ENCODE results near the gene TMEM141.

DNA sequence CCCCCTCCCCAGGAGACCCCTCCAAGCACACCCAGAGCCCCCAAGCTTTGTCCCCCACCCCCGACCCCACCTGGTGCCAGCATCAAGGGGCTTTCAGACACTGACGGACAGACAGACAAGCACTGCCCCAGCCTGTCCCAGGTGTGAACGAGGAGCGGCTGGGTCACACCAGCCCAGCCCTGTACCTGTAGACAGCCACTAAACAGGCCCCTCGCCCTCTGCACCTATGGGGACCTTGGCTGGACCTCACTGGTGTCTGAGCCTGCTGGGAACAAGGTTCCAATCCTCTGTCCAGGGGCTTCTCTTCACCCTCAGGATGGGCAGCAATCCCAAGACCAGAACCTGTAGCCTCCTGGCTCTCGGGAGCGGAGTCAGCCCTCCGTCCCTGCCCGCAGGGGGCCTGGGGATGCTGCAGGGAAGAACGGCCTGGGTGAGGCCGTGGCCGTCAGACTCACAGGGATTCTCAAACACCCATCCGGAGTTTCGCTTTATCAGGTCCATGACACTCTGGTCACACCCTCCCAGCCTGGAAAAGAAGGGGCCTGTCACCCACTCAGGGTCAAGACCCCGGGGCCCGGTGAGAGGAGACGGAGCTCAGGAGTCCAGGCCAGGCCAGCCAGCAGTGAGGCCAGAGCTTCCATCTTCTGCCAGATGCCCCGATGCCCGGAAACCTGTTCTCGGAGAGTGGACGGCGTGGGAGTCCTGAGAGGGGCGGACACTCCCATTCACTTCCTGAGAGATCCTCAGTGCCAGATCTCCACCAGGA, 45.6 kb upstream of the TMEM141 start:
- TF ChIP-seq, protein P1, sequence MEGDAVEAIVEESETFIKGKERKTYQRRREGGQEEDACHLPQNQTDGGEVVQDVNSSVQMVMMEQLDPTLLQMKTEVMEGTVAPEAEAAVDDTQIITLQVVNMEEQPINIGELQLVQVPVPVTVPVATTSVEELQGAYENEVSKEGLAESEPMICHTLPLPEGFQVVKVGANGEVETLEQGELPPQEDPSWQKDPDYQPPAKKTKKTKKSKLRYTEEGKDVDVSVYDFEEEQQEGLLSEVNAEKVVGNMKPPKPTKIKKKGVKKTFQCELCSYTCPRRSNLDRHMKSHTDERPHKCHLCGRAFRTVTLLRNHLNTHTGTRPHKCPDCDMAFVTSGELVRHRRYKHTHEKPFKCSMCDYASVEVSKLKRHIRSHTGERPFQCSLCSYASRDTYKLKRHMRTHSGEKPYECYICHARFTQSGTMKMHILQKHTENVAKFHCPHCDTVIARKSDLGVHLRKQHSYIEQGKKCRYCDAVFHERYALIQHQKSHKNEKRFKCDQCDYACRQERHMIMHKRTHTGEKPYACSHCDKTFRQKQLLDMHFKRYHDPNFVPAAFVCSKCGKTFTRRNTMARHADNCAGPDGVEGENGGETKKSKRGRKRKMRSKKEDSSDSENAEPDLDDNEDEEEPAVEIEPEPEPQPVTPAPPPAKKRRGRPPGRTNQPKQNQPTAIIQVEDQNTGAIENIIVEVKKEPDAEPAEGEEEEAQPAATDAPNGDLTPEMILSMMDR (IDR thresholded peaks at IDR 0.05 in 4 of 5, conservative IDR thresholded peaks at IDR 0.05 in 1 of 5), result no peak
- no peak for TF ChIP-seq POLR2A (IDR thresholded peaks at IDR 0.05)
